BLaER1 treated with 17β-estradiol and CSF1 and Interleukin-3, amounts not matched to agents 10 nM and 100 nM (cell line): Measurements from ENCODE around the gene FCN2.
A peak's percentile ranks its signal among the peaks of the same experiment; 100 is the strongest.

Experiments used
- H3K27ac ChIP-seq, 11 experiments: shearing (Covaris generic); formaldehyde crosslinking; 2 replicates each; pipeline ENCODE4 v1.8.1; 2022
- H3K27me3 ChIP-seq, 11 experiments: shearing (Covaris generic); formaldehyde crosslinking; 2 replicates each; pipeline ENCODE4 v1.8.1; 2022
- H3K36me3 ChIP-seq, 11 experiments: shearing (Covaris generic); formaldehyde crosslinking; 2 replicates each; pipeline ENCODE4 v1.8.1; 2022
- H3K4me1 ChIP-seq, 10 experiments: shearing (Covaris generic); formaldehyde crosslinking; 2 replicates each; pipeline ENCODE4 v1.8.1; 2022
- H3K4me2 ChIP-seq, 11 experiments: shearing (Covaris generic); formaldehyde crosslinking; 2 replicates each; pipeline ENCODE4 v1.8.1; 2022
- H3K4me3 ChIP-seq, 10 experiments: shearing (Covaris generic); formaldehyde crosslinking; 2 replicates each; pipeline ENCODE4 v1.8.1; 2022
- H3K9ac ChIP-seq, 11 experiments: shearing (Covaris generic); formaldehyde crosslinking; 2 replicates each; pipeline ENCODE4 v1.8.1; 2022
- H3K9me3 ChIP-seq, 11 experiments: shearing (Covaris generic); formaldehyde crosslinking; replicated peaks in 1 of 11; 2 replicates each; pipeline ENCODE4 v1.8.1; 2022
- H4K20me1 ChIP-seq, 11 experiments: shearing (Covaris generic); formaldehyde crosslinking; 2 replicates each; pipeline ENCODE4 v1.8.1; 2022
- Cebpa-rat ChIP-seq, 11 experiments: shearing (Covaris generic); IDR thresholded peaks; 2 replicates each; pipeline ENCODE4 v1.8.1; 2022

Gene FCN2

GRCh38 chr9:134912126-134912840 is 31.7 kb downstream of the FCN2 start:
- peaks cover 0 to 48% (median 0%) of the 10 kb centered on the region in 11 experiments; a peak in 5 of 22 replicates for H4K20me1 ChIP-seq
- H3K27me3 ChIP-seq = peaks cover 0 to 84% (median 0%) of the 10 kb centered on the region in 11 experiments; a peak in 4 of 22 replicates
- no peak for TF ChIP-seq Cebpa-rat (IDR thresholded peaks at IDR 0.05)
- H3K4me1 ChIP-seq = peaks cover 21 to 67% (median 33%) of the 10 kb centered on the region in 10 experiments
- no peak overlapping the region for H3K9ac ChIP-seq
- peaks cover 0 to 64% (median 3%) of the 10 kb centered on the region in 11 experiments; a peak in 9 of 22 replicates for H3K36me3 ChIP-seq
- H3K27ac ChIP-seq = peak overlapping the region in 2 of 11 experiments; percentile 7 to 34; a peak in 3 of 22 replicates
- no peak overlapping the region for H3K4me3 ChIP-seq
- no peaks in the 10 kb centered on the region for H3K9me3 ChIP-seq
- peak overlapping the region in 4 of 11 experiments; percentile 16 to 99 (median 92); a peak in 5 of 22 replicates for H3K4me2 ChIP-seq

DNA sequence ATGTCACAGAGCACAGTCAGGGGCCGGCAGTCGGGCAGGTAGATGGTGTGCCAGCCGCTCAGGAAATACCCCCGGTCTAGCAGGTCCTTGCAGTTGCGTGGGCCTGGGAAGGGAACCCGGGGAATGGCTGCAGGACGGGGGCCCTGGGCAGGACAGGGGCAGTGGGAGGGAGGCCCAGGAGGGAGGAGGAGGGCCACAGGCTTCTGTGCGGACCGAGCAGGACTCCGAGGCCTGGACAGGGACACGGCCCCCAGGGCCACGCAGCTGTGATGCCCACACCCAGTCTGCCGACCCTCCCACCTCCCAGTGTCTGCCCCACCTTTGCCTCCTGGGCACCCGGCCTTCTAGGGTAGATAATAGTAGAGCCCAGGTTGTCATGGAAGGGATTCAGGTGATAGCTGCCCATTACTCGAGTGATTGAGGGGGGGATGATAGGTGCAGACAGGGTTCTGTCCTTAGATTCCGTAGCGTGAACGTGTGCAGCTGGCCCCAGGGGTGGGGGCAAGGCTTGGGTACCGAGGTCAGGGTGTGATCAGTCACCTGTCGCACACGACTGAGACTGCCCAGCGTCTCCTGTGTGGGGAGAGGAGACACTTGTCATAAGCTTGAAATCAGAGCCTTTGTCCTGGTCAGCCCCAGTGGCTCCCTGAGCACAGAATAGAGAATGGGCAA is 32.6 kb downstream of the FCN2 start:
- no peak for TF ChIP-seq Cebpa-rat (IDR thresholded peaks at IDR 0.05)
- Histone ChIP-seq H3K9me3 (peaks cover 0 to under 1% (median 0%) of the 10 kb centered on the region in 11 experiments; a peak in 1 of 22 replicates), H3K27ac (0 out of 22 replicates have a peak overlapping the region, but pooled peaks of 1 of the 11 experiments have one; percentile 95), H3K4me3 (no peak overlapping the region), H4K20me1 (peaks cover 0 to 48% (median 0%) of the 10 kb centered on the region in 11 experiments; a peak in 5 of 22 replicates), H3K4me1 (peaks cover 30 to 76% (median 42%) of the 10 kb centered on the region in 10 experiments), H3K36me3 (peaks cover 0 to 64% (median 3%) of the 10 kb centered on the region in 11 experiments; a peak in 9 of 22 replicates), H3K9ac (no peak overlapping the region), H3K4me2 (peak overlapping the region in 3 of 11 experiments; percentile 90 to 99 (median 95); a peak in 3 of 22 replicates), H3K27me3 (peaks cover 0 to 85% (median 0%) of the 10 kb centered on the region in 11 experiments; a peak in 4 of 22 replicates)

GRCh38 chr9:134913713-134914500 is 33.3 kb downstream of the FCN2 start:
- Histone ChIP-seq H3K4me2 (peak overlapping the region in 5 of 11 experiments; percentile 85 to 99 (median 95); a peak in 8 of 22 replicates), H3K4me3 (peak overlapping the region in 2 of 10 experiments; percentile 64 to 74; a peak in 2 of 20 replicates), H3K9me3 (peaks cover 0 to 8% (median 6%) of the 10 kb centered on the region in 11 experiments; a peak in 17 of 22 replicates), H3K27ac (peak overlapping the region in 5 of 11 experiments; percentile 41 to 98 (median 95); a peak in 3 of 22 replicates), H3K36me3 (peaks cover 0 to 64% (median 3%) of the 10 kb centered on the region in 11 experiments; a peak in 9 of 22 replicates), H3K9ac (peak overlapping the region in 2 of 11 experiments; percentile 15 to 85; a peak in 1 of 22 replicates), H3K27me3 (peaks cover 0 to 83% (median 0%) of the 10 kb centered on the region in 11 experiments; a peak in 4 of 22 replicates), H4K20me1 (peaks cover 0 to 48% (median 0%) of the 10 kb centered on the region in 11 experiments; a peak in 5 of 22 replicates), H3K4me1 (peaks cover 37 to 83% (median 50%) of the 10 kb centered on the region in 10 experiments)
- TF ChIP-seq Cebpa-rat (IDR thresholded peaks at IDR 0.05) = no peak

- Histone ChIP-seq H3K36me3 (peaks cover 0 to 63% (median 3%) of the 10 kb centered on the region in 11 experiments; a peak in 9 of 22 replicates), H3K4me3 (peak overlapping the region in 3 of 10 experiments; percentile 60 to 74 (median 64); a peak in 3 of 20 replicates), H3K27ac (peak overlapping the region in 5 of 11 experiments; percentile 41 to 98 (median 95); a peak in 6 of 22 replicates), H3K9me3 (peaks cover 3 to 14% (median 11%) of the 10 kb centered on the region in 11 experiments), H3K4me2 (peak overlapping the region in 7 of 11 experiments; percentile 85 to 99 (median 94); a peak in 9 of 22 replicates), H3K9ac (peak overlapping the region in 2 of 11 experiments; percentile 15 to 85; a peak in 2 of 22 replicates), H3K4me1 (peaks cover 37 to 87% (median 54%) of the 10 kb centered on the region in 10 experiments), H3K27me3 (peaks cover 0 to 78% (median 0%) of the 10 kb centered on the region in 11 experiments; a peak in 4 of 22 replicates), H4K20me1 (peaks cover 0 to 48% (median 0%) of the 10 kb centered on the region in 11 experiments; a peak in 5 of 22 replicates)
- TF ChIP-seq Cebpa-rat (IDR thresholded peaks at IDR 0.05) = no peak
These were observed 33.9 kb downstream of the FCN2 start for GRCh38 chr9:134914501-134914834.

DNA sequence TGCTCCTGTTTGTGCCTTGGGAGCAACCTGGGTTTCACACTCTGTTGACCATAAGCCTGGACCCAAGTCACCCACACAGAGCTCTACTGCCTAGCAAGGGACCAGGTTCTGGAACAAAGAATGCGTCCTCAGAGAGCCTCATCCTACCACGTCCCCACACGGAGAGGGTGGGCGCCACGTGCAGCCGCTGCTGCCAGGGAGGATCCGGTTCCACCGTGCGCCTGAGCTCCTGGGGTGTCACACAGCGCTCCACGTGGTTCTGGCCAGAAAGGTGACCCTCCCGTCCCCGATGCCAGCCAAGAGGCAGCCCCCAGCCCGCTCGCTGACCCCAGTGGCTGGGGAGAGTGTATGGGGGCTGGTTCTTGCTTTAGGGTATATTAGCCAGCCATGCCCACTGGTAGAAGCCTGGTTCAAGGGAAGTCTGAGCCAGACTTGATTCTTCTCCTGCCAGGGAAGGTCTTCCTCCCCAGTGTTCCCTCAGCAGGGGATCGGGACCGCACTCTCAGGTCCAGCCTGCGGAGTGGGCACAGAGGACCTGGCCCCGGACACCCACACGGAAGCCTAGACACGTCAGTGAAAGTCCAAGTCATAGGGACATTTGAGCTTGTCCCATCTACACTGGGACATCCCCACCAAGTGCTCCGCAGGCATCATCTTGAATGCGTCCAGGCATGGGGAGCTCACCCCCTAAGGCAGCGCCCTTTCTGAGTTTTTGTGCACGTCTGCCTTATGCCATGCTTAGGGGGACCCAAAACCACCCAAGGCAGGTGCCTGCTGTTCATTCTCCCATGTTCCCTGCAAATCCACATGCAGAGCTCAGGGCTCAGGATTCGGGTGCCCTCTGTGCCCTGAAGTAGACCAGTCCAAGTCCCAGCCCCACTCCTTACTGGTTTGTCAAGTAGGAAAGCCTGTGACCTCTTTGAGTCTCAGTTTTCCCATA is 34.7 kb downstream of the FCN2 start:
- Histone ChIP-seq H3K27me3 (peaks cover 0 to 70% (median 0%) of the 10 kb centered on the region in 11 experiments; a peak in 4 of 22 replicates), H3K9me3 (peaks cover 11 to 22% (median 19%) of the 10 kb centered on the region in 11 experiments), H3K9ac (peak overlapping the region in 4 of 11 experiments; percentile 81 to 92 (median 86); a peak in 7 of 22 replicates), H3K27ac (peak overlapping the region in 8 of 11 experiments; percentile 84 to 98 (median 93); a peak in 12 of 22 replicates), H4K20me1 (peaks cover 0 to 43% (median 0%) of the 10 kb centered on the region in 11 experiments; a peak in 5 of 22 replicates), H3K4me1 (peaks cover 30 to 87% (median 56%) of the 10 kb centered on the region in 10 experiments), H3K4me3 (peak overlapping the region in 5 of 10 experiments; percentile 57 to 74 (median 64); a peak in 7 of 20 replicates), H3K36me3 (peaks cover 0 to 54% (median 3%) of the 10 kb centered on the region in 11 experiments; a peak in 9 of 22 replicates), H3K4me2 (peak overlapping the region in 9 of 11 experiments; percentile 71 to 99 (median 93); a peak in 17 of 22 replicates)
- no peak for TF ChIP-seq Cebpa-rat (IDR thresholded peaks at IDR 0.05)

GRCh38 chr9:134916161-134916665 is 35.6 kb downstream of the FCN2 start:
- peak overlapping the region in 5 of 10 experiments; percentile 57 to 74 (median 64); a peak in 10 of 20 replicates for H3K4me3 ChIP-seq
- H3K4me2 ChIP-seq = peak overlapping the region; percentile 71 to 99 (median 93); a peak in 20 of 22 replicates
- peak overlapping the region in 9 of 11 experiments; percentile 74 to 98 (median 92); a peak in 17 of 22 replicates for H3K27ac ChIP-seq
- peaks cover 0 to 37% (median 0%) of the 10 kb centered on the region in 11 experiments; a peak in 5 of 22 replicates for H4K20me1 ChIP-seq
- H3K4me1 ChIP-seq = peaks cover 27 to 88% (median 58%) of the 10 kb centered on the region in 10 experiments
- TF ChIP-seq Cebpa-rat (IDR thresholded peaks at IDR 0.05) = no peak; a peak in 1 of 22 replicates
- peaks cover 0 to 46% (median 3%) of the 10 kb centered on the region in 11 experiments; a peak in 9 of 22 replicates for H3K36me3 ChIP-seq
- peaks cover 13 to 31% (median 21%) of the 10 kb centered on the region in 11 experiments for H3K9me3 ChIP-seq
- peak overlapping the region in 8 of 11 experiments; percentile 29 to 92 (median 82); a peak in 11 of 22 replicates for H3K9ac ChIP-seq
- peaks cover 0 to 63% (median 0%) of the 10 kb centered on the region in 11 experiments; a peak in 4 of 22 replicates for H3K27me3 ChIP-seq
